SK-N-SH (cell line): ENCODE data around the gene GTF3C1. TPM values are rescaled to one million over a fixed set of nuclear protein-coding genes. Genes with fewer than 3 reads are reported as not detected.

Experiments used
- CTCF ChIA-PET: fragments of 300-600, 350-600 bp; formaldehyde crosslinking; extraction: SDS; loops from one replicate; lab custom pipeline; 2021; lab: Yijun Ruan, JAX
- POLR2A ChIA-PET: fragments of 350-600 bp; sonication (Branson Sonifier 250); formaldehyde crosslinking; extraction: SDS; loops from one replicate; lab custom pipeline; 2020; ENCODE audit warnings: antibody characterized with exemption, inconsistent platforms; lab: Yijun Ruan, JAX
- DNase-seq: peaks from one replicate; pipeline ENCODE4 v3.0.0; 2012
- H2AFZ ChIP-seq: fragments of 200-600 bp; sonication (generic); 2 replicates; pipeline ENCODE4 v1.8.1; 2016; ENCODE audit warnings: antibody characterized with exemption, mild to moderate bottlenecking, low read depth
- H3F3A ChIP-seq: fragments of 200-600 bp; sonication (generic); replicated peaks from 2 replicates; pipeline ENCODE3; 2016; ENCODE audit warnings: antibody characterized with exemption, mild to moderate bottlenecking; ENCODE audit not compliant: insufficient read depth
- H3K27ac ChIP-seq, 2 experiments: fragments of 200-500 bp in 1 of 2; fragments of 200-600 bp in 1 of 2; sonication (Bioruptor generic) in 1 of 2; sonication (generic), shearing (Covaris generic) in 1 of 2; 2 replicates each; pipeline versions ENCODE4 v1.5.1 to v1.6.1; 2014 to 2016; ENCODE audit warnings: low read depth in 2 of 2, inconsistent platforms in 1 of 2, low read length in 1 of 2, mild to moderate bottlenecking in 1 of 2, mixed read lengths in 1 of 2
- H3K27me3 ChIP-seq: fragments of 200-600 bp; sonication (generic), shearing (Covaris generic); 2 replicates; pipeline ENCODE4 v1.6.1; 2016; ENCODE audit warnings: mixed run types; ENCODE audit not compliant: insufficient read depth
- H3K36me3 ChIP-seq, 2 experiments: fragments of 200-500 bp in 1 of 2; fragments of 200-600 bp in 1 of 2; sonication (Bioruptor generic) in 1 of 2; sonication (generic) in 1 of 2; replicated peaks in 1 of 2; 2 replicates each; pipeline versions ENCODE3 to v1.5.1; 2014 to 2016; ENCODE audit warnings: low read length in 1 of 2, mild to moderate bottlenecking in 1 of 2; ENCODE audit not compliant: insufficient read depth in 2 of 2, control insufficient read depth in 1 of 2
- H3K4me1 ChIP-seq, 2 experiments: fragments of 200-500 bp in 1 of 2; fragments of 200-600 bp in 1 of 2; sonication (Bioruptor generic) in 1 of 2; sonication (generic), shearing (Covaris generic) in 1 of 2; 2 replicates each; pipeline versions ENCODE4 v1.5.1 to v1.6.1; 2014 to 2016; ENCODE audit warnings: low read depth in 1 of 2, low read length in 1 of 2, mixed run types in 1 of 2; ENCODE audit not compliant: insufficient read depth in 2 of 2, control insufficient read depth in 1 of 2
- H3K4me2 ChIP-seq: fragments of 200-600 bp; sonication (generic), shearing (Covaris generic); 2 replicates; pipeline ENCODE4 v1.6.1; 2017; ENCODE audit warnings: mixed run types
- H3K4me3 ChIP-seq, 2 experiments: fragments of 200-500 bp in 1 of 2; fragments of 200-600 bp in 1 of 2; sonication (Bioruptor generic) in 1 of 2; sonication (generic), shearing (Covaris generic) in 1 of 2; 2 replicates each; pipeline versions ENCODE4 v1.5.1 to v1.8.1; 2014 to 2016; ENCODE audit warnings: low read depth in 2 of 2, inconsistent platforms in 1 of 2, low read length in 1 of 2, mild to moderate bottlenecking in 1 of 2, mixed read lengths in 1 of 2, moderate library complexity in 1 of 2
- H3K79me2 ChIP-seq: fragments of 200-600 bp; sonication (generic); 2 replicates; pipeline ENCODE4 v1.8.1; 2017; ENCODE audit warnings: mild to moderate bottlenecking; ENCODE audit not compliant: insufficient read depth
- H3K9ac ChIP-seq: fragments of 200-600 bp; sonication (generic); 2 replicates; pipeline ENCODE4 v1.6.1; 2017; ENCODE audit warnings: mixed run types
- H3K9me2 ChIP-seq: fragments of 200-600 bp; sonication (generic); 2 replicates; pipeline ENCODE4 v1.6.1; 2017; ENCODE audit warnings: mixed run types
- H3K9me3 ChIP-seq: fragments of 200-600 bp; sonication (generic); 2 replicates; pipeline ENCODE4 v1.6.1; 2017; ENCODE audit warnings: mixed run types, mild to moderate bottlenecking, moderate library complexity
- H4K20me1 ChIP-seq: fragments of 200-600 bp; sonication (generic); 2 replicates; pipeline ENCODE4 v1.6.1; 2017; ENCODE audit warnings: mild to moderate bottlenecking, mixed run types; ENCODE audit not compliant: insufficient read depth
- CHD2 ChIP-seq: fragments of 150-350 bp; IDR thresholded peaks from 2 replicates; pipeline ENCODE4 v1.6.1; 2018; ENCODE audit warnings: low read length; ENCODE audit not compliant: partially characterized antibody
- ELF1 ChIP-seq: IDR thresholded peaks from 2 replicates; pipeline ENCODE4 v1.4.0; 2012
- EZH2phosphoT487 ChIP-seq: fragments of 200-600 bp; sonication (generic); IDR thresholded peaks from 2 replicates; pipeline ENCODE4 v1.6.1; 2017; ENCODE audit warnings: low read depth, mixed run types, mild to moderate bottlenecking, antibody characterized with exemption, moderate library complexity, borderline replicate concordance
- FOSL2 ChIP-seq: IDR thresholded peaks from 2 replicates; pipeline ENCODE4 v1.4.0; 2012; ENCODE audit warnings: low read depth, mild to moderate bottlenecking, moderate library complexity, borderline replicate concordance
- JUND ChIP-seq: IDR thresholded peaks from 2 replicates; pipeline ENCODE4 v1.4.0; 2012
- MEF2A ChIP-seq: IDR thresholded peaks from 2 replicates; pipeline ENCODE4 v1.4.0; 2012; ENCODE audit warnings: low read depth, borderline replicate concordance
- MXI1 ChIP-seq: IDR thresholded peaks from 2 replicates; pipeline ENCODE4 v1.6.1; 2012; ENCODE audit warnings: mild to moderate bottlenecking, low read depth, low read length, improper control_type of control experiment
- RFX5 ChIP-seq: IDR thresholded peaks from 2 replicates; pipeline ENCODE4 v1.6.1; 2012; ENCODE audit warnings: mild to moderate bottlenecking, improper control_type of control experiment, low read length
- RXRA ChIP-seq: IDR thresholded peaks from 2 replicates; pipeline ENCODE4 v1.4.0; 2012; ENCODE audit warnings: low read depth, mild to moderate bottlenecking, borderline replicate concordance
- SIN3A ChIP-seq: IDR thresholded peaks from 2 replicates; pipeline ENCODE4 v1.6.1; 2012; ENCODE audit warnings: low read depth, mild to moderate bottlenecking, low read length, moderate library complexity, borderline replicate concordance
- TCF12 ChIP-seq: IDR thresholded peaks from 2 replicates; pipeline ENCODE4 v1.4.0; 2012
- TEAD4 ChIP-seq: IDR thresholded peaks from 2 replicates; pipeline ENCODE4 v1.4.0; 2012; ENCODE audit warnings: mild to moderate bottlenecking, borderline replicate concordance; ENCODE audit not compliant: insufficient read depth
- WGBS: methylation state at CpG from one replicate; pipeline ENCODE4 v1.1.6; 2017; ENCODE audit warnings: low lambda C conversion rate; 5-methylcytosine and 5-hydroxymethylcytosine counted together
- polyA plus RNA-seq, 3 experiments: library from polyadenylated mRNA; depleted of rRNA; stranded (reverse); fragments of >200 nt; gene quantifications; 2 replicates each; pipeline ENCODE4 v1.2.3, GENCODE V29; 2012
- TF ChIP-seq, protein P1 (sequence below): fragments of 150-350 bp; IDR thresholded peaks from 2 replicates; pipeline ENCODE4 v1.6.1; 2016; ENCODE audit warnings: mild to moderate bottlenecking, low read depth, low read length
- TF ChIP-seq, protein P2 (sequence below): IDR thresholded peaks from 2 replicates; pipeline ENCODE4 v1.6.1; 2012; ENCODE audit warnings: mild to moderate bottlenecking, low read depth, low read length, moderate library complexity
- TF ChIP-seq, protein P3 (sequence below): IDR thresholded peaks from 2 replicates; pipeline ENCODE4 v1.4.0; 2012; ENCODE audit warnings: low read depth, borderline replicate concordance
- TF ChIP-seq, protein P4 (sequence below): IDR thresholded peaks from 2 replicates; pipeline ENCODE4 v1.4.0; 2012; ENCODE audit warnings: low read depth

GTF3C1 gene
- polyA plus RNA-seq, 1 of the 3 experiments (the other 2 are of a cell fraction) = 47.2 TPM

DNA sequence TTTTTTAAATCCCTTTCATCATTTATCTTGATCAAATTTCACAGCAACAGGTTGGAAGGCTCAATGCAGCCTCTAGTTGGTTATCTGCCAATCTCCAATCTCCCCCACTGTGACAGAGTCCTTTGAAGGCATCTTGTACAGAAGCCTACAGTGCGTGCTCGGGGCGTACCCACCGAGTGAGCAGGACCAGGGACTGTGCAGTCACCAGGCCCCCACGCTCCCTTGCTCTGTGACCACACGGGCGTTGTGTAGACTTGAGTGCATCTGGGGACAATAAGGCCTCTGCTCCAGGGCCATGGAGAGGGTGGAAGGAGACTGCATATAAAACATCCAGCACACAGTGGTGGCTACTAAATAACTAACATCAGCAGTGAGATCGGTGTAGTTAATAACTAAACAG is 63.4 kb downstream of the GTF3C1 start:
- Histone ChIP-seq H3K9me3 (no peaks in the 10 kb centered on the region), H4K20me1 (no peaks in the 10 kb centered on the region), H3K9me2 (no peaks in the 10 kb centered on the region), H3K9ac (no peak overlapping the region), H3K27ac (no peak overlapping the region), H3K27me3 (no peaks in the 10 kb centered on the region), H3K79me2 (no peaks in the 10 kb centered on the region), H3K4me3 (no peak overlapping the region), H3F3A (no peaks in the 10 kb centered on the region), H3K4me2 (no peak overlapping the region), H3K36me3 (peaks cover 64 to 95% of the 10 kb centered on the region in 2 experiments), H3K4me1 (no peaks in the 10 kb centered on the region), H2AFZ (no peak overlapping the region)
- DNase-seq = no peak
- ChIA-PET CTCF (interaction anchor here (1.6 kb wide), 1 partner anchor 29 kb away, joined by 5 read pairs; no protein-coding TSS in a partner anchor), POLR2A (no interaction called here)
- 94% methylated on average over 8 of the region's 8 CpGs for WGBS
- TF ChIP-seq, protein P1, sequence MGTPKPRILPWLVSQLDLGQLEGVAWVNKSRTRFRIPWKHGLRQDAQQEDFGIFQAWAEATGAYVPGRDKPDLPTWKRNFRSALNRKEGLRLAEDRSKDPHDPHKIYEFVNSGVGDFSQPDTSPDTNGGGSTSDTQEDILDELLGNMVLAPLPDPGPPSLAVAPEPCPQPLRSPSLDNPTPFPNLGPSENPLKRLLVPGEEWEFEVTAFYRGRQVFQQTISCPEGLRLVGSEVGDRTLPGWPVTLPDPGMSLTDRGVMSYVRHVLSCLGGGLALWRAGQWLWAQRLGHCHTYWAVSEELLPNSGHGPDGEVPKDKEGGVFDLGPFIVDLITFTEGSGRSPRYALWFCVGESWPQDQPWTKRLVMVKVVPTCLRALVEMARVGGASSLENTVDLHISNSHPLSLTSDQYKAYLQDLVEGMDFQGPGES = no peak
- no peak for TF ChIP-seq CHD2
- TF ChIP-seq RFX5 = no peak
- no peak for TF ChIP-seq TCF12
- TF ChIP-seq RXRA = no peak
- TF ChIP-seq ELF1 = no peak

DNA sequence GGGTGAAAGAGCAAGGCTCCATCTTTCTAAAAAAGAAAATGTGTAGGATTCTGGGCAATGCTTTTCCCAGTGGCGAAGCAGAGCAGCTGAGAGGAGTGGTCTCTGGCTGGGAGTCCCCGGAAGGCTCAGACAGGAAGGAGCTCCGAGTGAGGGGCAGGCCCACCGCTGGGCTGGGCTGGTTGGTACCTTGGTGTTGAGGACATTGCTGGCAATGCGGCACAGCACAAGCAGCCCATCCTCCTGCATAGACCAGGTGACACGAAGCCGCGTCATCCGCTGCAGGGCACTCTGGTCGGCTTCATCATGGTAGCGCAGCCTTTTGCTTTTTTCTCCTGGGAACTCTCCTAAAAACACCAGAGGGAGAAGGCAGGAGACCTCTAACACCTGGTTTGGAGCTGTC is 63.9 kb downstream of the GTF3C1 start:
- 100% methylated on average over 5 of the region's 11 CpGs for WGBS

DNA sequence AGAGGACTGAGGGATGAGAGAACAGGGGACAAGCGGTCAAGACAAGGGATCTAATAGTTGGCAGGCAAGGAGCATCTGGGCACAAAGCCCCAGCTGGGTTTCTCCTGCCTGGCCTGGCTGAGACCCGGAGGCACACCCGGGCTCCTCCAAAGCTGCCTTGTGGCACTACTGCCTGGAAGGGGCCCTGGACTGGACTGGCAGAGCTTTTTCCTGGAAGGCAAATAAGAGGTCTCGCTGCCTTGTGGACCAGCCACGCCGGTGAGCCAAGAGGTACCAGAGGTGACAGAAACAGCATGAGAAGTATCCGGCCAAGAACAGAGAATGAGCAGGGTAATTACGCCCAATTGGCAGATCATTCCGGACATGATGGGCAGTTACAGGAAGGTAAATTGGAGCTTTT is 64.6 kb downstream of the GTF3C1 start:
- Histone ChIP-seq H3K9ac (no peak overlapping the region), H4K20me1 (no peaks in the 10 kb centered on the region), H3K27ac (no peak overlapping the region), H3K4me1 (no peaks in the 10 kb centered on the region), H3K27me3 (no peaks in the 10 kb centered on the region), H3K9me3 (no peaks in the 10 kb centered on the region), H3K36me3 (peaks cover 65 to 95% of the 10 kb centered on the region in 2 experiments), H3K9me2 (no peaks in the 10 kb centered on the region), H3K4me2 (no peak overlapping the region), H3K4me3 (no peak overlapping the region), H3K79me2 (no peaks in the 10 kb centered on the region), H2AFZ (no peak overlapping the region), H3F3A (no peaks in the 10 kb centered on the region)
- ChIA-PET CTCF (interaction anchor here (1.6 kb wide), 1 partner anchor 31 kb away, joined by 5 read pairs; no protein-coding TSS in a partner anchor), POLR2A (no interaction called here)
- WGBS = 95% methylated on average over 9 of the region's 9 CpGs
- TF ChIP-seq CHD2 (no peak), JUND (no peak), RFX5 (no peak), MXI1 (no peak), FOSL2 (no peak), MEF2A (no peak), TEAD4 (no peak), SIN3A (no peak)
- TF ChIP-seq, protein P2, sequence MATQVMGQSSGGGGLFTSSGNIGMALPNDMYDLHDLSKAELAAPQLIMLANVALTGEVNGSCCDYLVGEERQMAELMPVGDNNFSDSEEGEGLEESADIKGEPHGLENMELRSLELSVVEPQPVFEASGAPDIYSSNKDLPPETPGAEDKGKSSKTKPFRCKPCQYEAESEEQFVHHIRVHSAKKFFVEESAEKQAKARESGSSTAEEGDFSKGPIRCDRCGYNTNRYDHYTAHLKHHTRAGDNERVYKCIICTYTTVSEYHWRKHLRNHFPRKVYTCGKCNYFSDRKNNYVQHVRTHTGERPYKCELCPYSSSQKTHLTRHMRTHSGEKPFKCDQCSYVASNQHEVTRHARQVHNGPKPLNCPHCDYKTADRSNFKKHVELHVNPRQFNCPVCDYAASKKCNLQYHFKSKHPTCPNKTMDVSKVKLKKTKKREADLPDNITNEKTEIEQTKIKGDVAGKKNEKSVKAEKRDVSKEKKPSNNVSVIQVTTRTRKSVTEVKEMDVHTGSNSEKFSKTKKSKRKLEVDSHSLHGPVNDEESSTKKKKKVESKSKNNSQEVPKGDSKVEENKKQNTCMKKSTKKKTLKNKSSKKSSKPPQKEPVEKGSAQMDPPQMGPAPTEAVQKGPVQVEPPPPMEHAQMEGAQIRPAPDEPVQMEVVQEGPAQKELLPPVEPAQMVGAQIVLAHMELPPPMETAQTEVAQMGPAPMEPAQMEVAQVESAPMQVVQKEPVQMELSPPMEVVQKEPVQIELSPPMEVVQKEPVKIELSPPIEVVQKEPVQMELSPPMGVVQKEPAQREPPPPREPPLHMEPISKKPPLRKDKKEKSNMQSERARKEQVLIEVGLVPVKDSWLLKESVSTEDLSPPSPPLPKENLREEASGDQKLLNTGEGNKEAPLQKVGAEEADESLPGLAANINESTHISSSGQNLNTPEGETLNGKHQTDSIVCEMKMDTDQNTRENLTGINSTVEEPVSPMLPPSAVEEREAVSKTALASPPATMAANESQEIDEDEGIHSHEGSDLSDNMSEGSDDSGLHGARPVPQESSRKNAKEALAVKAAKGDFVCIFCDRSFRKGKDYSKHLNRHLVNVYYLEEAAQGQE = no peak
- TF ChIP-seq, protein P3, sequence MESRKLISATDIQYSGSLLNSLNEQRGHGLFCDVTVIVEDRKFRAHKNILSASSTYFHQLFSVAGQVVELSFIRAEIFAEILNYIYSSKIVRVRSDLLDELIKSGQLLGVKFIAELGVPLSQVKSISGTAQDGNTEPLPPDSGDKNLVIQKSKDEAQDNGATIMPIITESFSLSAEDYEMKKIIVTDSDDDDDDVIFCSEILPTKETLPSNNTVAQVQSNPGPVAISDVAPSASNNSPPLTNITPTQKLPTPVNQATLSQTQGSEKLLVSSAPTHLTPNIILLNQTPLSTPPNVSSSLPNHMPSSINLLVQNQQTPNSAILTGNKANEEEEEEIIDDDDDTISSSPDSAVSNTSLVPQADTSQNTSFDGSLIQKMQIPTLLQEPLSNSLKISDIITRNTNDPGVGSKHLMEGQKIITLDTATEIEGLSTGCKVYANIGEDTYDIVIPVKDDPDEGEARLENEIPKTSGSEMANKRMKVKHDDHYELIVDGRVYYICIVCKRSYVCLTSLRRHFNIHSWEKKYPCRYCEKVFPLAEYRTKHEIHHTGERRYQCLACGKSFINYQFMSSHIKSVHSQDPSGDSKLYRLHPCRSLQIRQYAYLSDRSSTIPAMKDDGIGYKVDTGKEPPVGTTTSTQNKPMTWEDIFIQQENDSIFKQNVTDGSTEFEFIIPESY = no peak
- no peak for DNase-seq

More for the DNA sequence above, 63.9 kb downstream of the GTF3C1 start:
- H4K20me1 ChIP-seq = no peaks in the 10 kb centered on the region
- H3K4me3 ChIP-seq = no peak overlapping the region
- TF ChIP-seq EZH2phosphoT487 = no peak
- TF ChIP-seq, protein P4, sequence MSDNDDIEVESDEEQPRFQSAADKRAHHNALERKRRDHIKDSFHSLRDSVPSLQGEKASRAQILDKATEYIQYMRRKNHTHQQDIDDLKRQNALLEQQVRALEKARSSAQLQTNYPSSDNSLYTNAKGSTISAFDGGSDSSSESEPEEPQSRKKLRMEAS = no peak
- no peaks in the 10 kb centered on the region for H3K4me1 ChIP-seq
- no peaks in the 10 kb centered on the region for H3K79me2 ChIP-seq
- H3K9me2 ChIP-seq = no peaks in the 10 kb centered on the region
- no peak overlapping the region for H3K4me2 ChIP-seq
- no peak overlapping the region for H2AFZ ChIP-seq
- H3K9ac ChIP-seq = no peak overlapping the region
- no peaks in the 10 kb centered on the region for H3F3A ChIP-seq
- peaks cover 64 to 95% of the 10 kb centered on the region in 2 experiments for H3K36me3 ChIP-seq
- ChIA-PET CTCF (interaction anchor here (1.6 kb wide), 1 partner anchor 30 kb away, joined by 5 read pairs; no protein-coding TSS in a partner anchor), POLR2A (no interaction called here)
- no peak overlapping the region for H3K27ac ChIP-seq
- DNase-seq = no peak
- no peaks in the 10 kb centered on the region for H3K9me3 ChIP-seq
- H3K27me3 ChIP-seq = no peaks in the 10 kb centered on the region
